HG03575 (cell line): Measurements from ENCODE around the gene CT45A1.
"Not testable (repeated sequence)": the region's sequence is repeated elsewhere in the genome, so short reads cannot be mapped to it uniquely, and the experiment has no call there.

Experiments
- ATAC-seq: cut with Tn5 transposase; IDR thresholded peaks from one replicate; pipeline ENCODE4 v1.9.1; 2021; ENCODE audit not compliant: unreplicated experiment, insufficient number of reproducible peaks, low FRiP score; ENCODE audit errors: extremely low read depth

CT45A1 gene, protein sequence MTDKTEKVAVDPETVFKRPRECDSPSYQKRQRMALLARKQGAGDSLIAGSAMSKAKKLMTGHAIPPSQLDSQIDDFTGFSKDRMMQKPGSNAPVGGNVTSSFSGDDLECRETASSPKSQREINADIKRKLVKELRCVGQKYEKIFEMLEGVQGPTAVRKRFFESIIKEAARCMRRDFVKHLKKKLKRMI

DNA sequence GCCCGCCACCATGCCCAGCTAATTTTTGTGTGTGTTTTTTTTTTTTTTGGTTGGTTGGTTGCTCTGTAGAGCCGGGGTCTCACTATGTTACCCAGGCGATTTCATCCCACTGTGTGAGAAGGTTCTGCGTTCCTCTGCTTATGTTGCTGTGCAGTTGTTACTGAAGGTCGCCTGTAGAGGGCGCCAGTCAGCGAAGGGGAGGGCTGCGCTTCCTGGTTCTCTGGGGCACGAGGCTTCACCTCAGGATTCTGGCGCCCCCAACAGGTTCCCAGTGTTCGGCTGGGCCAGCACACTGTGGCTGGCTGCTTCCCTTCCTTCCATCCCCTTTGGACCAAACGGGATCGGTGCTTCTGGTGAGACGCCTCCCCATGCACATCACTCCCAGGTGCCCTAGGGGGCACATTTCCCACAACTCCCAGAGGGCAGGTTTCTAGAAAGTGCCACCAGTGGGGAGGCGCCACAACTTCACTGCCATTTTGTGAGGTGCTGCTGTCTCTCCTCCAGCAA is at the start of gene CT45A1:
CT45A1 (plus strand) TSS at position 457 of the 507 bp plus-strand sequence. CDS start 5,302 bp downstream, outside the sequence.
- ATAC-seq: not testable (repeated sequence)

DNA sequence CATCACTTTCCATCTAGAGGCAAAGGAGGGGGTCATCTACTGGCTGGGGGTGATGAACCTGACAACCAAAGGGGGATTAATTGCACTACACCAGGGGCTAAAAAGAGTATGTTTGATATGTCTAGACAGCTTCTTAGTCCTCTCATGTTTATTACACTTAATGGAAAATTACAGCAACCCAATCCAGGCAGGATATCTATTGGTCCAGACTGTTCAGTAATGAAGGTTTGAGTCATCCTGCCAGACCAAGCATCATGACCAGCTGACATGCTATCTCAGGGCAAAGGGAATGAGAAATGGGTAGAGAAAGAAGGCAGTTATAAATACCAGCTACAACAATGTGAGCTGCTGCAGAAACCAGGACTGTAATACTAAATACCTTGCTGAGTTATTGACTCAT is 40.5 kb upstream of the CT45A1 start:
- ATAC-seq: not testable (repeated sequence)

- ATAC-seq: no peak
Observed at GRCh38 chrX:135688137-135688536, 25.3 kb upstream of the CT45A1 start.

DNA sequence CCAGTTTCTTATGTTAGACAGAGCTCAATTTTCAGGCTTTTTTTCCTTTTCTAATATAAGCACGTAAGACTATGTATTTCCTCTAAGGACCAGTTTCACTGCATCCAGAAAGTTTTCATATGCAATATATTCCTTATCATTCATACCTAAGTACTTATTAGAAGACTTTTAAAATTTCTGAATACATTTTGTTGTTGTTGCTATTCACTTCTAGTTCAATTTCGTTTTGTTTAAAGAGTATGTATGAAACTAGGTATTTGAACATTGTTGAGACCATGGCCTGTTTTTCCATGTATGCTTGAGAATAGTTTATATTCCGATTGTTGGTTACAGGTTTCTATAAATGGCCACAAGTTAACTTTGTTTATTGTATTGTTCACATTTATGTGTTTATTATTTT is 18.0 kb upstream of the CT45A1 start:
- ATAC-seq: no peak

DNA sequence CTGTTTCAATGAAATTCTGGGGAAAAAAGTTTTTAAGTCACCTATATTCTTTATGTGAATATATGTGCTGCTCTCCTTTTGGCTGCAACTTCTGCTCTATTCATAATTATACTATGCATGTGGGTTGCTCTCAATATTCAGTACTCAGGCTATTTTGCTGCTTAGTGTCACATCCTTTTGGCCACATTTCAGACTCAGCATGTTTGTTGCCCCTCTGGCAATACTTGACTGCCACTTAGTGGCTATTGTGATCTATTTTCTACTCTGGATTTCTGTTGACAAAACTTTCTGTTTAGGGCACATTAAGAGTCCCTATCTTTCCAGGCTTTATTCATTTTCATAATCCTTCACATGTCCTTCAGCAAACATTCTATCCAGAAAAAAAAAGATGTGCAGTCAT is 15.8 kb upstream of the CT45A1 start:
- ATAC-seq: no peak

- ATAC-seq: no peak
Observed at GRCh38 chrX:135698924-135699323, 14.5 kb upstream of the CT45A1 start.

- no peak for ATAC-seq
Observed at GRCh38 chrX:135707880-135708279, 5.6 kb upstream of the CT45A1 start.

DNA sequence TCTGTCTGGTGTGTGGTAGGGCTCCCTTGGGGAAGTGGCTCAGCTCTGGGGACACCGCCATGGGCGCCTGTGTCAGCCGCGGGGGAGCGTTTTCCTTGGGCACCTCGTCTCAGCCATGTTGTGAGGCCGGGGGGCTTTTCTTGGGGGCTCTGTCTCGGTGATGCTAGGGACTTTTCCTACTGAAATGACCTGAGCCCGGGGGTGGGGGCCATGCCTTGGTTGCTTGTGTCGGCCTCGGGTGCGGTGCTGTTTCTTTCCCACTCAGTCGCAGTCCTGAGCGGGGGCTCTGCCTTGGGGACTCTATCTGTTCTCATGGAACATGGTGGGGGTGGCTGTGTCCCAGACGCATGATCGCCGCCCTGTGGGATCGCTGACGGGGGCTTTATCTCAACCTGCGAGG is 356 bp downstream of the CT45A1 start:
- no peak for ATAC-seq

- not testable (repeated sequence) for ATAC-seq
Observed at GRCh38 chrX:135734666-135735065, 21.2 kb downstream of the CT45A1 start.

DNA sequence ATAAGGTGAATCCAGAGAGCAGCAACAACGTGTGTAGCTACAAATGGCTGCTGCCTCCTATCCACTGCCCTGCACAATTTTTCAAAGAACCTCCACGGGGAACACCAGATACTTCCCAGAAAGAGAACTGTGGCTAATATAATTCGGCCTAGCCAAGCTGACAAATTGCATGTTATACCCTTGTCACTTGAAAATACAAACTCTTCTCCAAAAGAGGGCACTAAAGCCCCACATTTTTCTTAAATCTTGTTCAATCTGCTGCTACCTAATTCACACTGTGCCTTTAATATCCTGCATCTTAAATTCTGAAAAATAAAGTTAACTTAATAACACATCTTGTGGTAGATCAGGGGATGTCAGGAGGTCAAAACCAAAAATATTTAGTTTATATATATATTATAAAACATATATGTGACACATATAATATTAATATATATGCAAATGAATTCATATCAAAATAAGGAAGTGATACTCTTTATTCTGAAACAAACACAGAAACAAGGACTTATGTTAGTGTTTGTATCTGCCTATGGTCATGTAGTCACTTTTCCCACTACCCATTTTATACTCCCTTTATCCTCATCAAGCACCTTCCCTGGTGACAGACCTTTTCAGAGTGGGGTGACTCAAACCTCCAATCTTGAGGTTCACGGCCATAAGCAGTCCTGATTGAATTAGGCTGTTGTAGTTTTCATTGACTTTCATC is 24.1 kb downstream of the CT45A1 start:
- ATAC-seq: no peak

GRCh38 chrX:135740681-135741149 is 27.3 kb downstream of the CT45A1 start:
- no peak for ATAC-seq

DNA sequence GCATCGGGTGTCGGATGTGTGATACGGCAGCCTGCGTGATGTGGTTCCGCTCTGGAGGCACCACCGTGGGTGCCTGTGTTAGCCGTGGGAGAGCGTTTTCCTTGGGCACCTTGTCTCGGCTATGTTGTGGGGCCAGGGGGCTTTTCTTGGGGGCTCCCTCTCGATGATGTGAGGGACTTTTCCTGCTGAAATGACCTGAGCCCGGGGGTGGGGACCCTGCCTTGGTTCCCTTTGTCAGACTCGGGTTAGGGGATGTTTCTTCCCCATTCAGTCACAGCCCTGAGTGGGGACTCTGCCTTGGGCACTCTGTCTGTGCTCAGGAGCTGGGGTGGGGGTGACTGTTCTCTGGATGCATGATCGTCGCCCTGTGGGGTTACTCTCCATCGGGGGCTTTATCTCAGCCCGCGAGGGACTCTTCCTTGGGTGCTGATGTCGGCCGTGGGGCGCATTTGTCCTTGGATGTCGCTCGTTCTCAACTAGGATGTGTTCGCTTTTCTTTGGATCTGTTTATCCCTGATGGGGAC is 27.8 kb downstream of the CT45A1 start:
- ATAC-seq: no peak

DNA sequence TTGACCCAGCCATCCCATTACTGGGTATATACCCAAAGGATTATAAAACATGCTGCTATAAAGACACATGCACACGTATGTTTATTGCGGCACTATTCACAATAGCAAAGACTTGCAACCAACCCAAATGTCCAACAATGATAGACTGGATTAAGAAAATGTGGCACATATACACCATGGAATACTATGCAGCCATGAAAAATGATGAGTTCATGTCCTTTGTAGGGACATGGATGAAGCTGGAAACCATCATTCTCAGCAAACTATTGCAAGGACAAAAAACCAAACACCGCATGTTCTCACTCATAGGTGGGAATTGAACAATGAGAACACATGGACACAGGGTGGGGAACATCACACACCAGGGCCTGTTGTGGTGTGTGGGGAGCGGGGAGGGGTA is 31.3 kb downstream of the CT45A1 start:
- not testable (repeated sequence) for ATAC-seq

- not testable (repeated sequence) for ATAC-seq
Observed at GRCh38 chrX:135768091-135768490, 54.7 kb downstream of the CT45A1 start, which contains the start of gene CT45A3. Gene CT45A3 (minus strand): TSS chrX:135768191. CDS start chrX:135764444, 3,747 bp downstream.
